ENCODE data around the gene GABBR2. TPM values are rescaled to one million over a fixed set of nuclear protein-coding genes. Genes with fewer than 3 reads are reported as not detected.

Gene GABBR2
- total RNA-seq, 1 experiment from 2014 or later = 6.3 TPM

- POLR2A ChIA-PET = no interaction called here
- Histone ChIP-seq H3K4me3 (ENCODE audit: low read depth in 2 of 2, low read length in 2 of 2) (no peak overlapping the region), H3K36me3 (ENCODE audit: control insufficient read depth, insufficient read depth, low read length) (no peaks in the 10 kb centered on the region), H3K4me1 (ENCODE audit: control insufficient read depth, insufficient read depth, low read length) (no peaks in the 10 kb centered on the region), H3K27ac (ENCODE audit: low read length) (no peak overlapping the region), H3K27me3 (ENCODE audit: control insufficient read depth, insufficient read depth, low read length) (no peaks in the 10 kb centered on the region), H3K9me3 (ENCODE audit: control insufficient read depth, insufficient read depth, low read depth, low read length) (no peaks in the 10 kb centered on the region)
- intact Hi-C loops (cut with micrococcal nuclease; ENCODE audit: unreplicated experiment) = no loop called here
- no peak for DNase-seq (ENCODE audit: low read depth, low spot score)
- in situ Hi-C loops (cut with HindIII; ENCODE audit: low pct_unique_long_range_greater_than_20kb, low sequenced_read_pairs) = no loop called here
- ATAC-seq = no peak
- no TSS peak for BruUV-seq (replicated peaks)
- TF ChIP-seq CTCF (IDR thresholded peaks at IDR 0.05) (no peak), SIN3A (IDR thresholded peaks at IDR 0.05; ENCODE audit: borderline replicate concordance, insufficient read depth, low read depth, low read length) (no peak), TCF7L2 (IDR thresholded peaks at IDR 0.05; ENCODE audit: low read depth, low read length) (no peak), POLR2AphosphoS5 (IDR thresholded peaks at IDR 0.05; ENCODE audit: low read depth, low read length) (no peak), REST (IDR thresholded peaks at IDR 0.05; ENCODE audit: insufficient read depth in 1 of 2, low read depth in 2 of 2, low read length in 1 of 2) (no peak)
- CTCF ChIA-PET = no interaction called here
Measured at GRCh38 chr9:98432134-98432533, 276.6 kb downstream of the GABBR2 start.

GRCh38 chr9:98430535-98431292, 278.0 kb downstream of the GABBR2 start:
- Histone ChIP-seq H3K36me3 (ENCODE audit: control insufficient read depth, insufficient read depth, low read length) (no peaks in the 10 kb centered on the region), H3K4me1 (ENCODE audit: control insufficient read depth, insufficient read depth, low read length) (no peaks in the 10 kb centered on the region), H3K9me3 (ENCODE audit: control insufficient read depth, insufficient read depth, low read depth, low read length) (no peaks in the 10 kb centered on the region), H3K27ac (ENCODE audit: low read length) (no peak overlapping the region), H3K4me3 (ENCODE audit: low read depth in 2 of 2, low read length in 2 of 2) (no peak overlapping the region), H3K27me3 (ENCODE audit: control insufficient read depth, insufficient read depth, low read length) (no peaks in the 10 kb centered on the region)
- POLR2A ChIA-PET = no interaction called here
- in situ Hi-C loops (cut with HindIII; ENCODE audit: low pct_unique_long_range_greater_than_20kb, low sequenced_read_pairs) (no loop called here), intact Hi-C loops (cut with micrococcal nuclease; ENCODE audit: unreplicated experiment) (no loop called here)
- no peak for DNase-seq (ENCODE audit: low read depth, low spot score)
- no peak for ATAC-seq
- BruUV-seq (replicated peaks) = no TSS peak
- CTCF ChIA-PET = no interaction called here
- TF ChIP-seq CTCF (IDR thresholded peaks at IDR 0.05) (no peak), POLR2AphosphoS5 (IDR thresholded peaks at IDR 0.05; ENCODE audit: low read depth, low read length) (no peak), REST (IDR thresholded peaks at IDR 0.05; ENCODE audit: insufficient read depth in 1 of 2, low read depth in 2 of 2, low read length in 1 of 2) (no peak), TCF7L2 (IDR thresholded peaks at IDR 0.05; ENCODE audit: low read depth, low read length) (no peak), SIN3A (IDR thresholded peaks at IDR 0.05; ENCODE audit: borderline replicate concordance, insufficient read depth, low read depth, low read length) (no peak)
